Measurements from ENCODE around the gene NCOA3. TPM values are rescaled to one million over a fixed set of nuclear protein-coding genes. Genes with fewer than 3 reads are reported as not detected.
"Not testable (repeated sequence)": the region's sequence is repeated elsewhere in the genome, so short reads cannot be mapped to it uniquely, and the experiment has no call there.

Gene NCOA3
- total RNA-seq, 1 experiment from 2014 or later = 23.3 TPM

DNA sequence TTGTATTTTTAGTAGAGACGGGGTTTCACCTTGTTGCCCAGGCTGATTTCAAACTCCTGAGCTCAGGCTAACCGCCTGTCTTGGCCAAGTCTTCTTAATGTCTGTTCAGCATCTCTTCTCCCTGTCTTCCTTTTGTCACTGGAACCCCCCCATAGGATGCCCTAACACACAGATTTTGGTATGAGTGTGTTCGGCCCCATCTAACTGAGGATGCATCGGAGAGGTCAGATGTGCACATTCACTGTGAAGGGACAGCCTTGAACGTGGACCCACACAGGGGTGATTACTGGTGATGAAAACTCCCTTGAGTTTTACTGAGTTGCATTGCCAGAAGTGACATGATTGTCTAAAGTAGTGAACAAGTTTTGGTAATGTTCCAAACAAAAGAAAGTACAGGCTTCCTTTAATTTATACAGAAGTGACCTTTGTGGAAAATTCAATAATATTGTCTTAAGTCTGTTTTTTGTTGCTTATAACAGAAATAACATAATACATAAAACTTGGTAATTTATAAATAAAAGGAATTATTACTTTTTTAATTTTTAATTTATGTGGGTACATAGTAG, 40.5 kb upstream of the NCOA3 start:
- H3K36me3 Mint-ChIP-seq (ENCODE audit: insufficient read depth in 1 of 3, low read depth in 3 of 3) = no peaks in the 10 kb centered on the region
- Histone ChIP-seq H2BK5ac (ENCODE audit: insufficient read length, low read length) (no peak overlapping the region), H3K9me3 (ENCODE audit: control insufficient read depth, low read depth, low read length) (no peaks in the 10 kb centered on the region), H2BK12ac (ENCODE audit: insufficient read length, low read depth, low read length) (no peak overlapping the region), H3T11ph (ENCODE audit: low read length) (no peak overlapping the region), H3K4me1 (ENCODE audit: insufficient read depth, low read length) (no peaks in the 10 kb centered on the region), H3K27me3 (ENCODE audit: insufficient read depth, low read length) (no peaks in the 10 kb centered on the region), H3K9ac (ENCODE audit: extremely low read depth, insufficient read length, low read length) (no peak overlapping the region), H2BK20ac (ENCODE audit: low read depth, low read length, poor library complexity, severe bottlenecking) (no peak overlapping the region), H2AFZ (ENCODE audit: low read length) (no peak overlapping the region), H4K20me1 (ENCODE audit: control insufficient read depth, insufficient read depth, insufficient read length) (no peaks in the 10 kb centered on the region), H3K4ac (ENCODE audit: low read depth, low read length) (no peak overlapping the region), H3K79me2 (ENCODE audit: insufficient read depth, low read length) (no peaks in the 10 kb centered on the region), H3K23me2 (ENCODE audit: insufficient read length, low read depth, low read length, poor library complexity, severe bottlenecking) (no peaks in the 10 kb centered on the region), H3K14ac (ENCODE audit: insufficient read depth, low read length) (no peak overlapping the region), H3K23ac (ENCODE audit: insufficient read length, low read depth, low read length) (no peak overlapping the region), H4K5ac (ENCODE audit: insufficient read length, low read depth, low read length) (no peak overlapping the region), H2BK15ac (ENCODE audit: low read depth, low read length) (no peak overlapping the region), H4K91ac (ENCODE audit: insufficient read length, low read depth, low read length) (no peak overlapping the region), H3K4me2 (ENCODE audit: insufficient read depth, insufficient read length, low read length) (no peak overlapping the region), H3K79me1 (ENCODE audit: insufficient read depth, low read depth, low read length, poor library complexity, severe bottlenecking) (no peaks in the 10 kb centered on the region), H3K56ac (ENCODE audit: insufficient read length, low read depth, low read length) (no peak overlapping the region), H4K8ac (replicated peaks; ENCODE audit: insufficient read length, low read depth, low read length) (no peak overlapping the region), H2AK5ac (ENCODE audit: insufficient read length, low read length) (no peak overlapping the region), H2BK120ac (ENCODE audit: low read depth, low read length, poor library complexity, severe bottlenecking) (no peak overlapping the region), H3K18ac (ENCODE audit: insufficient read length, low read depth, low read length) (no peak overlapping the region), H3K27ac (ENCODE audit: insufficient read length, low read depth, low read length) (no peak overlapping the region)
- no peak overlapping the region for H3K4me3 Mint-ChIP-seq
- WGBS (ENCODE audit: extremely low coverage, insufficient read length, low lambda C conversion rate) = no CpG with 5 or more reads among the region's 5 CpGs
- no peak overlapping the region for H3K27ac Mint-ChIP-seq
- DNase-seq = no peak
- H3K9me3 Mint-ChIP-seq = no peaks in the 10 kb centered on the region
- TF ChIP-seq, protein P1, sequence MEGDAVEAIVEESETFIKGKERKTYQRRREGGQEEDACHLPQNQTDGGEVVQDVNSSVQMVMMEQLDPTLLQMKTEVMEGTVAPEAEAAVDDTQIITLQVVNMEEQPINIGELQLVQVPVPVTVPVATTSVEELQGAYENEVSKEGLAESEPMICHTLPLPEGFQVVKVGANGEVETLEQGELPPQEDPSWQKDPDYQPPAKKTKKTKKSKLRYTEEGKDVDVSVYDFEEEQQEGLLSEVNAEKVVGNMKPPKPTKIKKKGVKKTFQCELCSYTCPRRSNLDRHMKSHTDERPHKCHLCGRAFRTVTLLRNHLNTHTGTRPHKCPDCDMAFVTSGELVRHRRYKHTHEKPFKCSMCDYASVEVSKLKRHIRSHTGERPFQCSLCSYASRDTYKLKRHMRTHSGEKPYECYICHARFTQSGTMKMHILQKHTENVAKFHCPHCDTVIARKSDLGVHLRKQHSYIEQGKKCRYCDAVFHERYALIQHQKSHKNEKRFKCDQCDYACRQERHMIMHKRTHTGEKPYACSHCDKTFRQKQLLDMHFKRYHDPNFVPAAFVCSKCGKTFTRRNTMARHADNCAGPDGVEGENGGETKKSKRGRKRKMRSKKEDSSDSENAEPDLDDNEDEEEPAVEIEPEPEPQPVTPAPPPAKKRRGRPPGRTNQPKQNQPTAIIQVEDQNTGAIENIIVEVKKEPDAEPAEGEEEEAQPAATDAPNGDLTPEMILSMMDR (conservative IDR thresholded peaks at IDR 0.05) = no peak
- peaks cover 0 to 4% of the 10 kb centered on the region in 2 experiments; a peak in 3 of 4 replicates for H3K4me1 Mint-ChIP-seq
- H3K27me3 Mint-ChIP-seq (ENCODE audit: low read depth) = no peaks in the 10 kb centered on the region; the same call in 1 of the 2 replicates

DNA sequence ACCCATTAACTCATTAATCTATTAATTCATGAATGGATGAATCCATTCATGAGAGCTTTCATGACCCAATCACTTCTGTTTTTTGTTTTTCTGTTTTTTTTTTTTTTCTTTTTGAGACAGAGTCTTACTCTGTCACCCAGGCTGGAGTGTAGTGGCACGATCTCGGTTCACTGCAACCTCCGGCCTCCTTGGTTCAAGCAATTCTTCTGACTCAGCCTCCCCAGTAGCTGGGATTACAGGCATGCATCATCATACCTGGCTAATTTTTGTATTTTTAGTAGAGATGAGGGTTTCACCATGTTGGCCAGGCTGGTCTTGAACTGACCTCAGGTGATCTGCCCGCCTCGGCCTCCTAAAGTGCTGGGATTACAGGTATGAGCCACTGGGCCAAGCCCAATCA, 39.8 kb upstream of the NCOA3 start:
- H3K56ac ChIP-seq (ENCODE audit: insufficient read length, low read depth, low read length); H3K27me3 ChIP-seq (ENCODE audit: insufficient read depth, low read length); H3K4me1 ChIP-seq (ENCODE audit: insufficient read depth, low read length); H3K23me2 ChIP-seq (ENCODE audit: insufficient read length, low read depth, low read length, poor library complexity, severe bottlenecking); H4K91ac ChIP-seq (ENCODE audit: insufficient read length, low read depth, low read length); H3K4me2 ChIP-seq (ENCODE audit: insufficient read depth, insufficient read length, low read length); H3K79me1 ChIP-seq (ENCODE audit: insufficient read depth, low read depth, low read length, poor library complexity, severe bottlenecking); H3K4ac ChIP-seq (ENCODE audit: low read depth, low read length); H3K36me3 Mint-ChIP-seq (ENCODE audit: insufficient read depth in 1 of 3, low read depth in 3 of 3); H3K9me3 Mint-ChIP-seq; H3K27ac Mint-ChIP-seq; DNase-seq; H3K79me2 ChIP-seq (ENCODE audit: insufficient read depth, low read length); H2BK20ac ChIP-seq (ENCODE audit: low read depth, low read length, poor library complexity, severe bottlenecking); H2BK12ac ChIP-seq (ENCODE audit: insufficient read length, low read depth, low read length); H2AFZ ChIP-seq (ENCODE audit: low read length); H3K18ac ChIP-seq (ENCODE audit: insufficient read length, low read depth, low read length); H3K4me3 Mint-ChIP-seq; H4K20me1 ChIP-seq (ENCODE audit: control insufficient read depth, insufficient read depth, insufficient read length); H3K27ac ChIP-seq (ENCODE audit: insufficient read length, low read depth, low read length); H3K9me3 ChIP-seq (ENCODE audit: control insufficient read depth, low read depth, low read length); H2BK15ac ChIP-seq (ENCODE audit: low read depth, low read length); H3K4me1 Mint-ChIP-seq; H2AK5ac ChIP-seq (ENCODE audit: insufficient read length, low read length); H3K27me3 Mint-ChIP-seq (ENCODE audit: low read depth); H4K5ac ChIP-seq (ENCODE audit: insufficient read length, low read depth, low read length); H3K14ac ChIP-seq (ENCODE audit: insufficient read depth, low read length); H3K23ac ChIP-seq (ENCODE audit: insufficient read length, low read depth, low read length); H3K9ac ChIP-seq (ENCODE audit: extremely low read depth, insufficient read length, low read length); H4K8ac ChIP-seq (replicated peaks; ENCODE audit: insufficient read length, low read depth, low read length); H2BK5ac ChIP-seq (ENCODE audit: insufficient read length, low read length); H3T11ph ChIP-seq (ENCODE audit: low read length); H2BK120ac ChIP-seq (ENCODE audit: low read depth, low read length, poor library complexity, severe bottlenecking): not testable (repeated sequence)
- no CpG with 5 or more reads among the region's 5 CpGs for WGBS (ENCODE audit: extremely low coverage, insufficient read length, low lambda C conversion rate)

Data from H9 (cell line).